Cerebellar nuclear complex (tissue), 1 donor: ENCODE measurements around the gene EXOC2.

ENCODE experiments used
- DNase-seq, 2 experiments: peaks; one replicate each; lab custom pipeline; 2025; lab: John Stamatoyannopoulos, UW

The EXOC2 gene

DNA sequence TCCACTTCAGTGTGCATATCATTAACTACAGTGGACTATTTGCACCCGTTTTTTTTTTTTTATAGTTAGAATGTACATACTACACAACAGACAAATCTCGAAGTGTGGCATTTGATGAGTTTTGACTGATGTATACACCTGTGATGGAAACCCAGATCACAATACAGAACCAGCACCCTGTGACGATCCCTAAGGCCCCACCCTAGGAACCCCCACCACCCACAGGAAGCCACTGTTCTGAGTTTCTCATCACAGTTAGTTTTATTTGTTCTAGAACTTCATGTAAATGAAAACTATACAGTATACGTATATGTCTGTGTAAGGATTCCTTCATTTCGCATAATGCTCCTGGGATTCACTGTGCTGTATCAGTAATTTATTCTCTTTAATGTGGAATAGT is 198.5 kb downstream of the EXOC2 start:
- DNase-seq = no peak

DNA sequence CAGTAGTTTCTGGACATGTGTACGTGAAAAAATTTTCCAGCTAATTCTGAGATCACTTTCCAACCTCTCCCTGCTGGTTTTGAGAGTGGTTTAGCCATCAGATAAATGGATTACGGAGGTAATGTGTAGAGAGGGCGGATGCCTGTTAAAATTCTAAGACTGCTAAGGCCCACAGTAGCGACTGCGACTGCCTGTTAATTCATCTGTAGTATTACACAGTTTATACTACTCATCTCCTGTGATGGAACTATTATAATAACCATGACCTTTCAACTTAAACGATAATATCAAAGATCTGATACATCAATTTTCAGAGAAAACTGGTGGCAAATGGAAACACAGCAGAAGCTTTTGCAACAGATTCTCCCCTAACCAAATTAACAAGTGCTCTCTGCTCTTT is 199.1 kb downstream of the EXOC2 start:
- DNase-seq = no peak

DNA sequence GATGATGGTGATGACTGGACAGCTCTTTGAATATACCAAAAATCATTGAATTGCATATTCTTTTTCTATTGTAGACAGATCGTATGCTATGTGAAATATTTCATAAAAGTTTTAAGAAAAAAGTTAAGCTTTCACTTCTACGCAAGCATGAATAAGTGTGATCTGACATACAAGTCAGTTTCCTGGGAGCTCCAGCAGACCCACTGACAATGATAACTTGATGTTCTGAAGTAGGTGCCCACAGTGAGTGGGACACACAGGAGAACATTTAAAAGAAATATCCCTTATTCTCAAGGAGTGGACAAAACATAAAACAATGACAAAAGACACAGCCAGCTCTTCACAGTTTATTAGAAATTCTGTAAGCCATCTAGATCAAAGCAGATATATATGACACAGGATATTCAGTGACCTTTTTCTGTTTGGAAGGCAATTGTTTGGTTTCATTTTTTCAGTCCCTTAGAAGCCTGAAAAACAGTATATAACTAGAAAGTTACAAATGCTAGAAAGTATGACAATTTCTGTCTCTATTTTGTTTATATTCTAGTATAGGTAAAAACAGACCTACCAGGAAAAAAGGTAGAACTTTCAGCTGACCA is 200.0 kb downstream of the EXOC2 start:
- DNase-seq = no peak

DNA sequence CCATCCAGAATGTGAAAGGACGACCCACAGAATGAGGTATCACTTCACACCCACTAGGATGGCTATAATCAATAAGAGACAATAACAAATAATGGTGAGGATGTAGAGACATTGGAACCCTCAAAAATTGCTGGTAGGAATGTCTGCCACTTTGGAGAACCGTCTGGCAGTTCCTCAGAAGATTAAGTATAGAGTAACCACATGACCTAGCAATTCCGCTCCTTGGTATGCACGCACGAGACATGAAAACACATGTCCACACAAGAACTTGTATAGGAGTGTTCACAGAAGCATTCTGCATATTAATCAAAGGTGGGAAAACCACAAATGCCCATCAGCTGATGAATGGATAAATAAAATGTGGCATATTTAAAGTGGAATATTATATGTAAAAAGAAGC is 200.8 kb downstream of the EXOC2 start:
- DNase-seq = no peak

DNA sequence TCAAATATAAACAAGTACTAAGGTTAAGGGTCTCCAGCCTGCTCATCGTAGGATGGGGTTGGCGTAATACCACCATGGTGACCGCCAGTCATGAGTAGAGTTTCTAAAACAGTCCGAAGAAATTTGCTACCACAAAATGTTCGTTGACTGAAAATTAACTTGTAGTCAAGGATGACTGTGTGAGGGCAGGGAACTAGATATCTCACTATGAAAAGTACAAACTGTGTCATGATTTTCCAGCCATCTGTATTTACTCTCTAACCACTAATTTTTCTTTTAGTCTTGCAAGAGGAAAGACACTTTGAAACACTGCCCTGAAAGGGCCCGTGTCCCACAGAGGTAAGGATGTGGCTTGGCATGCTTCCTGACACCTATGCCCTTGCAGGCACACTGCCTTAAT is 201.7 kb downstream of the EXOC2 start:
- DNase-seq = no peak

DNA sequence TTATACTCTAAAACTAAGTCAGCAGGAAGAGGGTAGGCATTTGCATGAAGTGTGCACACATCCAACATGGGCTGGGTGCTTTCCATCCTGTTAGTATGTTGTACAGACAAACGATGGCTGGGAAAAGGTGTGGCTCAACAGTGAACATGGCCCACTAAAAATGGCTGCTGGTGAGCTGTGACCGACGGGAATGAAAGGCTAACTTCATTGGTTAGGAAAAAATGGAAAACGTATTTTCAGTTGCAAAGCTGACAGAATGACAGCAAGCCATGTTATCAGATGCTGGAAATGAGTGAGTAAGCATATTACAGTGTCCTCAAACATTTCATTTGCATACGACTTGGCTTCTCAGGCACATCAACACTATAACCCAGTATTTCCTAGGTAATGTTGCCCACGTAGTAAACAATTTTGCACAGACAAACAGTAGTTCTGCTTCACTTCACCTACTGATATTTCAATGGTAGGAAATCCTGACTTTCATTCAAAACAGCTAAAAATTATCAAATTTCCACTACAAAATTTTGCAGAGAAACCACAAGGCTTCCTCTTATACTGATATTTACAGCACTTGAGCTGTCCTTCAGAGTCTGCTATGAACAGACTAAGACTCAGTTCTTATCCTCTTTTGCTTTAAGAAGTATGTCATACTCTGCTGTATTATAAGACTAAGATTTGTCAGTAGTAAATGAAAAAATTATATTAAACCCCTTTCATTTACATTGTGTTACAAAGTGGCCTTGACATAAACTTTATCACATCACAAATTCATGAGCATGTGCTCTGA is 202.5 kb downstream of the EXOC2 start:
- no peak for DNase-seq

DNA sequence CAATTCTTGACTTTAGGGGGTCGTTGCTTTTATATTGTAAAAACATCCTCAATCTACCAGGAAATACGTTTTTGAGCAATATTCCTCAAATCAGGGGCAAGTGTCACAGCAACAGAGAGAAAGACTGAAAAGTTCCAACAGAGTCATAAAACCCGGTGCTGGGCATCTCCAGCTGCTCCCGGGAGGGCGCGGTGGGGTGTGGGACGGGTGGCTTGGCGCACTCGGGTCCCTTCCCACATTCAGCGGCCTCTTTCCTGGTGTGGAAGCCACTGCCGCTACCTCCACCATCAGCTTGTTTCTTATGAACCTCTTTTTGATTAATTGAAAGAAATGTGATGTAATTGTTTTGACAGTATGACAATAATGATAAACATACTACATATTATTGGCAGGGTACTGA is 203.2 kb downstream of the EXOC2 start:
- DNase-seq = no peak

DNA sequence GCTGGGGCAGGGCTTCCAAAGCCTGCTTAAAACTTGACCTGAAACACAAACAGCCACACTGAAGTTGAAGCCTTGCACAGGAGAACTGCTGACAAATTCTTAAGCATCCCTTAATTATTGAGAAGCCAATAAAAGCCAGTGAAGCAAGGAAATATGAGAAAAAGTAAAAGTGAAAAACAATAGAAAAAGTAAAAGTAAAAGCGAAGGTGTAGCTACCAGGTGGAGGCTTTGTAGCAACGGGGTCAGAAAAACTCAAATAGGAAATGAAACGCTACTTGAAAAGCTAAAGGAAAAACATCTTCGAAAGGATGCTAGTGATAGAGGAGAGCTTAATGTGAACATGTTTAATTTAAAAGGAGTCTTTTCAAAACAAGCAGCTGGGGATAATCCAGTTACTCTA is 203.9 kb downstream of the EXOC2 start:
- DNase-seq = no peak

DNA sequence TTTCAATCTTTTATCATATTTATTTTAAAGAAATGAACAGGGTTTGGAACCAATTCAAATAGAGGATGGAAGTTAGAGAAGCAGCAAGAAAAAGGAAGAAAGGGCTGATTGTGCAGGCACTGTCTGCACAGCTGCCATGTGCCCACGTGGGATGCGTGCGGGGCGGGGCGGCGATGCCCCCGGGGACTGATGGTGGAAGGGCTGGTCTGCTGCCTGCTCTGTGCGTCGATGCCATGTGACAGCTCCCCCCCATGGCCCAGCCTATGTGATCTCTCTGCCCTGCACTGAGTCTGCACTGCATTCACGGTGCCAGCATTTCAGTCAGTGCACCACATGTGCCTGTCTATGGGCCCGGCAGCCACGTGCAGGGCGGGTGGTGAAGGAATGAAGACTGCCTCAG is 205.0 kb downstream of the EXOC2 start:
- DNase-seq = no peak

DNA sequence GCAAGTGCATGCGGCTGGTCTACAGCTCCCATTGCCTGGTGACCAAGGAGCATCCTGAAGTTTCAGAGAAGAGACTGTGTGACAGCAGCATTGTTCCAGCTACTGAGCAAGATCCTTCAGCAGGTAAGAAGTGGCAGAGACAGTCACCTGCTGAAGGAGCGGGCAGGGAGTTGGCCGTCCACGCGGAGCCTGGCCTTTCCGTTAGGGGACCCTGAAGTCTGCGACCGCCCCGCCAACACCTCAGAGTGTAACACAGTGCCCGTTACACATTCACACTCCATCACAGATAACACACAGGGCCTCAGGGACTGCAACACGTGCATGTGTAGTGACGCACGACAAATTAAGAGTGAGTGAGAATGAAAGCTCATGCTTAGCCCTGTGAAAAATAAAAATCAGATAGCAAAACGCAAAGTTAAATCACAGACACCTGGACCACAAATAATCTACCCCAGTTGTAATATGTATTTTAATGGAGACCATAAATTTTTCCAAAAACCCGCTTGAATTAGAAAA is 207.2 kb downstream of the EXOC2 start:
- no peak for DNase-seq

DNA sequence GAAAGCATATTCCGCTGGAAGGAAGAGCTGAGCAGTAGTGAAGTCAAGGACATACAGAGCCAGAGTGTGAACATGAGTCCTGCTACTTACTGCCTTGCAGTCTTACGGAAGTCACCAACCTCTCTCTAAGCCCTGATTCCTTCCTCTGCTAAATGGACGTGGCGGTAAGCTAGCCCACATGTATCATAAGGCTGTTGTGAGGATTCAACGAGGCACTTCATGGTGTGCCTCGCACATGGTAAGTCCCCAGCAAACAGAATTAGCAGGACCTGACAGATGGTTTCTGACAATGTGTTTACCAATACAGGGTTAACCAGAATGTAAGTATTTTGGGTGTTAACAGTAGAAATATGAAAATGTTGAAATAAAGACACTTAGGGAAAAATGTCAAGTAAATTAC is 208.2 kb downstream of the EXOC2 start:
- DNase-seq = no peak

DNA sequence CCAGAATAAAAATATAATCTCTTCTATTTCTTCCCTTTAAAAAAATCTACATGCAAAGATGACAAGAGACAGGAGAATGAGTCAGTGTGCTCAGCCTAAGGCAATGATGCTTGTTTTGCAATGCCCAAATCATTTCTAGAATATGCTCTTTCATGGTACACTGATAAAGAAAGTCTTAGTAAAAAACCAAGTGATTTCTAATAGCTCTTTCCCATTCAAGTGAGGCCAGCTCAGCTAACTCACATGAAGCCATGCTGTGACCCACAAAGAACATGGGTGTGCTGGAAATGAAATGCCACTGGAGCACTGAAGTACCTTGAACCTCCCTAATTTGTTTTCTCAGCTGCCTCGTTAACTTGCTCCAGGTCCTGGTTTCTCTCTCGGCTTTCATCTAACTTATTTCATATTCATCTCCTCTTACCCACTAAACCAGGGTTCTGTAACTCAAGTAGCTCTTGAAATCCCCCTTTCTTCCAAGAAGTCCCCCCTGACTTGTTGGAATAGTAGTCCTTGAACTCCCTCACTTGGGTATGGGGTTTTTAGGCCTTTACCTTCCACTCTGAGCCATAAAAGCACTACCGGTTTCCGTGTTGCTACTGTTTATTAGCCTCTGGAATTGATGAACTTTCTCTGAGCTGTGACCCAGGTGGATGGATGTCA is 208.7 kb downstream of the EXOC2 start:
- DNase-seq = no peak

DNA sequence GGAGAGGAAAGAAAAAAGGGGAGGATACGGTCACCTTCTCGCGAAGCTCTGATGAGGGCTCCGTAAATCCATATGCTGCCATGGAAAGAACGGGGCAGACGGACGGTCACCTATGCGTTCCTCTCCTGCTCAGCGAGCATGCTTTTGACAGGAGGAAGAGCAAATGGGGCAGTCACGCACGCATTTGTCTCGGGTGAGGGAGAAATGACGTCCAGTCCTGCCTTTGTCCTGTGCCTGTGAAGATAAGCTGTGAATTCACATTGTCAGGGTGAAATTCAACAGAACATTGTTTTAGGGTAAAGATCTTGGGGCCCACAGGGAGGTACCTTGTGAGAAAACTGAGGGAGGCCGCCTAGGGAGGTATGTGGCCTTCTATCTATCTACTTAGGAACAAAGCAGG is 217.6 kb downstream of the EXOC2 start:
- DNase-seq = no peak

DNA sequence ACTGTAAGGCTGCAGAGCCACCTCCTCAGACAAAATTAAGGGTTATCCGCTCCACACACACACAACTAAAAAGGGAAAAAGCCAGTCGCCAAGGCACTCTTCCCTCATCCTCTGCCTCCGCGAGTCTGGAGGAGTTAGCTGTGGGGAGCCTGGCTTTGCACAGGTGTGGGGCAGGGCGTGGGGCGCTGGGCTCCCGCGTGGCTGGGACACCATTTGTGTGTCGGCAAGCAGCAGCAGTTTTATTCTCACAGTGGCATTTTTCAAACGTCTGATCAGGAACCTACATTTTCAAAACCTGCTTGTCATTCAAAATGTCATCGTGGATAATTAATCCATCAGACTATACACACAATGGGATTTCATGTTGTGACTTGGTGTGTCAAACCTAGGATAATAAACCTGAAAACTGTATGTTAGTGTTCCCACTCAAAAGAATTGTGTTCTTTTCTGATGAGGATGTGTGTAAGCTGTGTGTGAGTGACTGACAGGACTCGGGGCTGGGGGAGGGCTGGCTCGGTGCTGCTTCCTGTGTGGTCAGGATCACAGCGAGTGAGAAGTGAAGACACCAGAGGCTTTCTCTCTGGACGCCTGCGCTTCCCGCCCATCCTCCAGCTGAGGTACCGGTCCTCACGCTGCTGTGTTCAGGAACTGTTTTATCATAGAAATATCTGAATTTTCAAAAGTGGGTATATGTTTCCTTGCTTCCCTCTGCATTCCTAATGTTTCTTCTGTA is 218.3 kb downstream of the EXOC2 start:
- DNase-seq = no peak

DNA sequence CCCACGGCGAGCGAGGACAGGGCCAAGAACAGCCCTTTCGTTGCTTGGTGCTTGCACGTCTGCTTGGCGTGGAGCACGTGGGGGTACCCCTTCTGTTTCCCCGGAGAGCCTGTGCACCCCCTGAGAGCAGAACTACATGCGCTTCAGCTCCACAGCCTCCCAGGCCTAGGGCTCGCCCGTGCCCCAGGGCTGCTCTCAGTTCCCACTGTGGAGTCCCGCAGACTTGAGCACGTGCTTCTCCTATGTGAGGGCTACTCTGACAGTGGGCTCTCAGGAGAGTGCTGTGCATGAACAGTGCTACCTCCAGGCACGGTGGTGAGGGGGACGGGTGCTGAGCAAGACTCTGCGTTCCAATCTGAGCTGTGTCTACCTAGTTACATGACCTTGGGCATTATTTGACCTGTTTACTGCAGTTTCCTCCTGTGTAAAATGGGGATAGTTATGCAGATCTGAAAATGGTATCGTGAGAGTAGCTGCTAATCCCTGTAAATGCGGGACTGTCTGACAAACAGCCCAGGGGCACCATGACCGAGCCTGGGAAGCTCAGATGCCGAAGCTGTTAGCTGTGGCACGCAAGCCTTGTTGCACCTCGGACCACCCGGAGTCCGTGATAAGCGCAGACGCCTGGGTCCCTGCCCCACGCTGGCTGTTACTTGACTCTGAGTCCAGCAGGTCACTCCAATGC is 219.0 kb downstream of the EXOC2 start:
- DNase-seq = no peak

DNA sequence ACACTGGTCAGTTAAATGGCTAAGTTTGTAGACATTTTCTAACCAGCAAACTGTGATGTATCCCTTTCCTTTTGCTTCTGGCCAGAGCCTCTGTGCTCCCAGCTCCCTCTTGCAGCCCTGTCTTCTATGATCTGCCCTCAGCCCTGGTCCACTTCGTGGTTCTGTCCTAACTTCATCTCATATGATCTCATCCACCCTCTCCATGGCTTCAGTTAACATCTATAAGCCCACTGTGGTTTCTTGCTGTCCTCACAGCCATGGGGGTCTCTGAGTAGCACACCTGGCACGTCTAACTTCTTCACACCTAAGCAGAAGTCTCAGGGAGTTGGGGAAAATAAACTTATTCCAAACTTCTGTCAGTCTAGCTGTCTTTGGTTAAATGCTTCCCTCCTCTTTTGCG is 219.6 kb downstream of the EXOC2 start:
- DNase-seq = no peak

DNA sequence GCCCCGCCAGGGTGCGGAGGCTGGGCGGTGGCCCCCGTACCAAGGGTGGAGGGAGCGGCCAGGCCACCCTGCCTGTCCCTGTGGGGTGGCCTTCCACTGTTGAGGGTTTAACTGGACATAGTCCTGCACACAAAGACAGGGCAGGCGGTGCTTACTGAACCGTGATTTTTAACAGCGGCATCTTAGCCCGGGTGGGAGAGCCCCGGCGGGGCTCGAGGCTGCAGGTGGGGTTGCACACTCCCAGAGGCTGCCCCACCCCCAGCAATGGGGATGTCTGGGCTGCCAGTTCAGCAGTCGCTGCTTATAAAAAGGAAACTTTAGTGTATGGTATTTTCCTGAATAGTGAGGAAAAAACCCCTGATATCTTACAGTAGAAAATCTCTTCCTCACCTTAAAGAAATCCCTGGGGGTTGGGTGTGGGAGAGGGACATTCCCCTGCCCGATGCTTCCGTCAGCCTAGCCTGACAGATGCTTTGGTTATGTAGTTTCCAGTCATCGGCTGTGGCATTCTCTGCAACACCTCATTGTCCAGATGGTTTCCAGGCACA is 222.0 kb downstream of the EXOC2 start:
- no peak for DNase-seq

DNA sequence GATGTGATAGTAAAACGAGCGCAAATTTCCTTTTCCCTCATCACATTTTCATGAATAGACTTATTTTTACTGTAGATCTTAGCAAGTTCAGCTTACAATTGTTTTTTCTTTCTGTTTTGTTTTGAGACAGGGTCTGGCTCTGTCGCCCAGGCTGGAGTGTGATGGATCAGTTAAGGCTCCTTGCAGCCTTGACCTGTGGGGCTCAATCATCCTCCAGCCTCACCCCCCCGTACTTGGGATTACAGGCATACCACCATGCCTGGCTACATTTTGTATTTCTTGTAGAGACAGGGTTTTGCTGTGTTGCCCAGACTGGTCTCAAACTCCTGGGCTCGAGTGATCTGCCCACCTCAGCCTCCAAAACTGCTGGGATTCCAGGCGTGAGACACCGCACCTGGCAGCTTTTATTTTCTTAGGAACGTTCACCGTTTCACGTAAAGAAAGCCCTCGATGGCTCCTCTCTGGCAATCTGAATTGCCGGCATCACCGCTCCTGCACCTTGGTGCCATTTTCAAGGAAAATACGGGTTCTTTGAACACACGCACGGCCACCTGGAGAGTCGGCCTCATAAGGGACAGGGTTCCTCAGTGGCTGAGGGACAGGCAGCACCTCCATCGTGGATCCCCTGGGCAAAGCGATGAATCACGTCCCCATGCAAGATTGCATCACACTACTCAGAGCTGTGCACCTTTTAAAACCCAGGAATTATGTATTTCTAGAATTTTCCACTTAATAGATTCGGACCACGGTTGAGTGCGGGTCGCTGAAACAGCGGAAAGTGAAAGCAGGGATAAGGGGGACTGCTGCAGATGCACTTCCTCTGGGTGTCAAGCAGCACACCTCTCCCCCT is 222.7 kb downstream of the EXOC2 start:
- DNase-seq = no peak

DNA sequence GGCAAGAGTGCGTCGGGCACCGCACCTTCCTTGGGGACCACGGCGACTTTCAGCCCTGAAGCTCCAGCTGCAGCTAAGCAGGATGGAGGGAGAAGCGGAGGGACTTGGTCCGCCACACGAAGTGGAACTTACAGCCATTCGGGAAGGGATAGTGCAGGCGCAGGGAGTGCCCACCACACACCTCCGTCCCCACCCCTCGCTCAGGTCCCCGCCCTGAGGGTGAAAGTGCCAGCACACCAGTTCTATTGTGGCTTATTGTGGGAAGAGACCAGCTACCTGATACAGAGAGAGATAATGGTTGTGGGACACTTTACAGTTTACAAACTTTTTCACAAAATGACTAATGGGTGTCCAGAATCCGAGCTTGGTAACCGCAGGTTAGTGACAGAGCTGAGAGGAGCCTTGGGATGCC is 225.3 kb downstream of the EXOC2 start:
- no peak for DNase-seq

DNA sequence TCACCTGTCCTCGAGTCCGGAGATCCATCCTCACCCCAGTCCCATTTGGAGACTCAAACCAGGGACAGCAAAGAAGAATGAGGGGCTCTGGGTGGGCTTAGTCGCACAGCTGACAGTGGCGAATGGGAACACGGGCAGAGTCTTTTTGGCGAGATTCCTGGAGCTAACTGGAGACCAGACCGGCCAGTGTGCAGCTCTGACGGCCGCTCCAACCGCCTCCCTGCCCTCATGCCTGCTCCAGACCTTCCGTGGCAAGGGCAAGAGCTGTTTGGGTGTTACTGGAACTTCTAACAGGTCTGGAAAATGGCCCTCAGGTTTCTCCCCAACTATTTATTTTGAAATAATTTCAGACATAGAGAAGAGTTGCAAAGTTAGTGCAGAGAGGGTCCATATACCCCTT is 225.8 kb downstream of the EXOC2 start:
- DNase-seq = no peak

DNA sequence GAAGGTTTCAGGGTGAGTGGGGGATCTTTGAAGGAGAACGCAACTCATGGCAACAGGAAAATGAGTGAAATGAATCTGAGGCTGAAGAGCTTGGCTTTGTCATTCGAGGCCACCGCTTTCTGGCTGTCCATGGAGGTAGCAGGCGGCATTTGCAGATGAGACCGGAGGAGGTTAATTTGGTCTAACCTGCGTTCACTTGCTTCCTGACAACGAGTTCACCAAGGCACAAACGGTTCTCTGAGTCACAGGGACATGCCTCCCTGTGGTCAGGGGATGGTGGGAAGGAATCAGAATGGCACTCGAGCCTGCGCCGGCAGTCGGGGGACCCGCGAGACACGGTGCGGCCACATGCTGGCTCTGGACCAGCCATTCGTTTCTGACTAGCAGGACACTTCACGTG is 226.4 kb downstream of the EXOC2 start:
- DNase-seq = no peak
